Loucy (cell line): ENCODE results near the gene UBE2Z.

ENCODE experiments used
- CTCF ChIP-seq: fragments of 200-600 bp; sonication (generic); conservative IDR thresholded peaks from 2 replicates; pipeline ENCODE4 v1.5.1; 2014; ENCODE audit warnings: mild to moderate bottlenecking, antibody characterized with exemption, low read length
- EZH2phosphoT487 ChIP-seq: fragments of 200-600 bp; IDR thresholded peaks from 2 replicates; pipeline ENCODE4 v1.6.1; 2018; ENCODE audit warnings: antibody characterized with exemption, mild to moderate bottlenecking, moderate library complexity, borderline replicate concordance

GRCh38 chr17:48873209-48873608 lies 35.0 kb upstream of the UBE2Z start:
- TF ChIP-seq CTCF = no peak
- TF ChIP-seq EZH2phosphoT487 = no peak
